ENCODE data around the gene ZC3HAV1L.

The ZC3HAV1L gene, protein sequence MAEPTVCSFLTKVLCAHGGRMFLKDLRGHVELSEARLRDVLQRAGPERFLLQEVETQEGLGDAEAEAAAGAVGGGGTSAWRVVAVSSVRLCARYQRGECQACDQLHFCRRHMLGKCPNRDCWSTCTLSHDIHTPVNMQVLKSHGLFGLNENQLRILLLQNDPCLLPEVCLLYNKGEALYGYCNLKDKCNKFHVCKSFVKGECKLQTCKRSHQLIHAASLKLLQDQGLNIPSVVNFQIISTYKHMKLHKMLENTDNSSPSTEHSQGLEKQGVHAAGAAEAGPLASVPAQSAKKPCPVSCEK

DNA sequence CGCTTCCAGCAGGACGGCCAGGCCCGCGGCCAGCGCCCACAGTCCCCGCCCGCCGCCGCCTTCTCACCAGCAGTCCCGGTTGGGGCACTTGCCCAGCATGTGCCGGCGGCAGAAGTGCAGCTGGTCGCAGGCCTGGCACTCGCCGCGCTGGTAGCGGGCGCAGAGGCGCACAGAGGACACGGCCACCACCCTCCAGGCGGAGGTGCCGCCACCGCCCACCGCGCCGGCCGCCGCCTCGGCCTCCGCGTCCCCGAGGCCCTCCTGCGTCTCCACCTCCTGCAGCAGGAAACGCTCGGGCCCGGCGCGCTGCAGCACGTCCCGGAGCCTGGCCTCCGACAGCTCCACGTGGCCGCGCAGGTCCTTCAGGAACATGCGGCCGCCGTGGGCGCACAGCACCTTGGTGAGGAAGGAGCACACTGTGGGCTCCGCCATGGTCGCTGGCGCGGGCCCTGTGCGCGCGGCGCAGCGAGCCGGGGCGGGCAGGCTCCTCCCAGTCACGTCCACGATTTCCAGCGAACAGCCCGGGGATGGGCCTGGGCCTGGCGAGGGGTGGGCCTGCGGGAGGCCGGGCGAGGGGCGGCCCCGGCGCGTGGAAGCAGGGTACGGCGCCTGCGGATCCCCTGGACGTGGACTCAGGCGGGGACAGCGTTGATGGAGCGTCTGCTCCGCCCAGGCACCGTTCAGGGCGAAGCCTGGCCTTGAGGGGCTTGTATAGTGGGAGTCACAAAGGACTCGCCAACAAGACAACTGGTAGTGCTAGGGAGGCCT lies at the start of gene ZC3HAV1L:
Gene ZC3HAV1L, minus strand, starts transcription at position 457 of the 768 bp plus-strand sequence. Its CDS starts 25 bp downstream, at position 432.
- peak; percentile 69 for DNase-seq (ENCODE audit: low read depth)

DNA sequence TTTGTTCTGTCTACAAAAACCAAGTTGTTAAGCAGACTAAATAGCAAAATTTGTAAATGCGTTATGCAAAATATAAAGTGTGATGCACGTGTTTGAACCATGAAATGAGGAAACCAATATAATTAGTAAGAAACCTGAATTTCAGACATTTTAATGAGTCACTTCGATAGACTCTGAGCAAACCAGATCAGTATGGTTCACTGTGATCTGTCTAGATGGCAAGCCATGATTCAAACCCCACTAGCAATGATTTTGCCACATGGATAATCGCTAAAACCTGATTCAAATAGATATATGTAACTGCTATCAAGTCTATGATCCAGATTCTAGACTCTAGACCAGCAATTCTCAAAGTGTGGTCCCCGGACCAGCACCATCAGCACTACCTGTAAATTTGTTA lies 48.9 kb upstream of the ZC3HAV1L start:
- no peak for TF ChIP-seq CTCF (IDR thresholded peaks at IDR 0.05; ENCODE audit: low read length, missing control alignments)
- no peak overlapping the region for H3K4me3 ChIP-seq (replicated peaks; ENCODE audit: low read depth, low read length)
- no peak for DNase-seq (ENCODE audit: low read depth)

More for the DNA sequence above, at the start of gene ZC3HAV1L:
- peak within 1 kb of the TSS; percentile 67 for H3K4me3 ChIP-seq (replicated peaks; ENCODE audit: low read depth, low read length)
- TF ChIP-seq CTCF (IDR thresholded peaks at IDR 0.05; ENCODE audit: low read length, missing control alignments) = no peak

DNA sequence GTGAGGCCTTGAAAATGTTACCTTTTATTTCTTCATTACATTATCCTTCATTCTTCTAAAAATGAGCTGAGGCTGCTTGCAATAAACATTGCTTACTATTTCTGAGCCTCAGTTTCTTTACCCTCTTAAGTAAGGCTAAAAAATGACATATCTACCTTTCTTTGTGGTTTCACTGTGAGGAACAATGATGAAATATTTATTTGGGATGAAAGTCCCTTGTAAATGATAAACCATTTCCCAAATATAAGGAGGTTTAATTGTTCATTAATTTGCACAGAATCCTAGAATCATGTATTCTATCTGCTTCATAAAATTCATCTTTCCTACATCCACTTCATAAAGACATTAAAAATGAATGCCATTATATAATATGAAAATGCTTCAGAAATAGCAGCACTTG lies 45.7 kb upstream of the ZC3HAV1L start:
- DNase-seq (ENCODE audit: low read depth) = no peak
- no peak for TF ChIP-seq CTCF (IDR thresholded peaks at IDR 0.05; ENCODE audit: low read length, missing control alignments)
- H3K4me3 ChIP-seq (replicated peaks; ENCODE audit: low read depth, low read length) = no peak overlapping the region

GRCh38 chr7:139080905-139081304 lies 45.1 kb upstream of the ZC3HAV1L start:
- no peak overlapping the region for H3K4me3 ChIP-seq (replicated peaks; ENCODE audit: low read depth, low read length)
- DNase-seq (ENCODE audit: low read depth) = no peak
- TF ChIP-seq CTCF (IDR thresholded peaks at IDR 0.05; ENCODE audit: low read length, missing control alignments) = no peak

- H3K4me3 ChIP-seq (replicated peaks; ENCODE audit: low read depth, low read length) = no peak overlapping the region
- no peak for TF ChIP-seq CTCF (IDR thresholded peaks at IDR 0.05; ENCODE audit: low read length, missing control alignments)
- DNase-seq (ENCODE audit: low read depth) = no peak
These were observed 44.0 kb upstream of the ZC3HAV1L start for GRCh38 chr7:139079861-139080260.

GRCh38 chr7:139078911-139079310 lies 43.1 kb upstream of the ZC3HAV1L start:
- no peak for DNase-seq (ENCODE audit: low read depth)
- no peak for TF ChIP-seq CTCF (IDR thresholded peaks at IDR 0.05; ENCODE audit: low read length, missing control alignments)
- H3K4me3 ChIP-seq (replicated peaks; ENCODE audit: low read depth, low read length) = no peak overlapping the region

All from fibroblast of pulmonary artery (primary cell).